ENCODE results near the gene SUMO3.

Gene SUMO3

DNA sequence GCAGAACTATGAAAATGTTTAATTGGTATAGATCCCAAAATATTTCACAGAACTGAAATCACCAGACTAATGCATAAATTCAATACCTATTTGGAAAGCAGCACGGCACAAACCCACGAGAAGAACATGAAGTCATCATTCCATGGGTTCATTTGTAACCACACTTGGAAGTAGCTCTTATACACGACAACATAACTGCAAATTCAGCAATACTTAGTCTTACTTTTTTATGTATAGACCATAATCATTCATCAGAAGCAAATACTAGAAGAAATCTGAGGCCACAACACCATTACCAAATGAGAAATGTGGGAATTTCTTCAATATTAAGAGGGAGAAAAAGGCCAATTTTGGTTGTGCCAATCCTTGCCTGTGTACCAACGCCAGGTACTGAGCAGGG, 12.0 kb downstream of the SUMO3 start:
- H3K4me1 ChIP-seq (ENCODE audit: control insufficient read depth, insufficient read depth, low read length) = peaks cover 5% of the 10 kb centered on the region
- H3K4me3 ChIP-seq (ENCODE audit: low read depth, low read length) = no peak overlapping the region
- no peaks in the 10 kb centered on the region for H3K27me3 ChIP-seq (ENCODE audit: control insufficient read depth, insufficient read depth, low read length)
- no peaks in the 10 kb centered on the region for H3K9me3 ChIP-seq (ENCODE audit: control insufficient read depth, insufficient read depth, low read length)
- peaks cover 10% of the 10 kb centered on the region for H3K36me3 ChIP-seq (ENCODE audit: control insufficient read depth, insufficient read depth, low read length)
- no peak overlapping the region for H3K9ac ChIP-seq (ENCODE audit: low read depth, low read length)

DNA sequence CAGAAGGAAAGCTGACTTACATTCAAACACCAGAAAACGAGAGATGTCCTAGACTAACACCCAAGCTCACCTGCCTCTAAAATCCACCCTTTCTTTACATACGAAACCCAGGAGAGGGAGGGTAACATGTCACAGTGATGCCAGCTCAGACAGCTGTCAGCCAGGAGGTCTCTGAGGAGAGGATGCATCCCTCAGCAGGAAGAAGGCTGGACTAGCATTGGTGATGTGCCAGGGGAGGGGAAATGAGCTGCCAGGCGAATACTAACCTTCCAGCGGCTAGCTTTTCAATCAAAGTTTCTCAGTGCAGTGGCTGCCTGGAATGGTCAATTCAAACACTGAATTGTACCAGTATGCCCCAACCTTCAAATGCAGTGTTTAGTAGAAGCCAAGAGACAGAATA, 12.6 kb downstream of the SUMO3 start:
- Histone ChIP-seq H3K36me3 (ENCODE audit: control insufficient read depth, insufficient read depth, low read length) (peaks cover 7% of the 10 kb centered on the region), H3K4me1 (ENCODE audit: control insufficient read depth, insufficient read depth, low read length) (peaks cover 5% of the 10 kb centered on the region), H3K4me3 (ENCODE audit: low read depth, low read length) (no peak overlapping the region), H3K9ac (ENCODE audit: low read depth, low read length) (no peak overlapping the region), H3K27me3 (ENCODE audit: control insufficient read depth, insufficient read depth, low read length) (no peaks in the 10 kb centered on the region), H3K9me3 (ENCODE audit: control insufficient read depth, insufficient read depth, low read length) (no peaks in the 10 kb centered on the region)

DNA sequence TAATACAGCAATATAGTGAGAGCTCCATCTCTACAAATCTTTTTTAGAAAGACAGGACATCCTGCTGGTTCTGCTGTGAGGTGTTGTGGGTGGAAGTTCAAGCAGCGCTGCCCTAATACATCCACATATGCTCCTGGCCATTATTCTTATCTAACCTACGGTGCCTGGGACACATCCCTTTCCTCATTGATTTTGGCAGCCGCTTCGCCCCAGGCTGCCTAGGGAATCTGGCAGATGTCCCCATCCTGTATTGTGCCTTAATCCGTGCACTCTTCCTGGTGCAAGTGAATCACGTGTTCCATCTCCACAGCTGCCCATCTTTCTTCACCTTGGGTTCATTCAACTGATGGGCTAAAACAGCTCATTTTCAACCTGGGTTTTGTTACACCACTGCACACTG, 13.1 kb downstream of the SUMO3 start:
- Histone ChIP-seq H3K36me3 (ENCODE audit: control insufficient read depth, insufficient read depth, low read length) (peaks cover 7% of the 10 kb centered on the region), H3K4me1 (ENCODE audit: control insufficient read depth, insufficient read depth, low read length) (peaks cover 5% of the 10 kb centered on the region), H3K27me3 (ENCODE audit: control insufficient read depth, insufficient read depth, low read length) (no peaks in the 10 kb centered on the region), H3K4me3 (ENCODE audit: low read depth, low read length) (no peak overlapping the region), H3K9ac (ENCODE audit: low read depth, low read length) (no peak overlapping the region), H3K9me3 (ENCODE audit: control insufficient read depth, insufficient read depth, low read length) (no peaks in the 10 kb centered on the region)

DNA sequence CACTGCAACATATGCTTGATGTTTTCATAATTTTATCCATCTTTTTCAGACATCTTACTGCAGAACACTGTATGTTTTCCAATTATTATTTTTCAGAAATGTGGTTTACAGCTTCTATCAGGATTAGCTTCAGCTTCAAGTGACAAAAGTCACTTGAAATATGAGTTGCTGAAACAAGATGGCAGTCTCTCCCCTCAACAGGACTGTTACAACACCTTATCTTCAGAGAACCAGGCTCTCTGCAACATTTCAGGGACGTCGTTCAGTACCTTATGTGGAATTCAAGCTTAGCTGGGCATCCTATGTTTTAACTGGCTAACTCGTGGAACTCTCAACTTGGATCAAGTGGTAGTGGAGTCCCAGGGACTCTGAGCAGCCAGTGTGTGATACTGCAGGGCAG, 14.2 kb downstream of the SUMO3 start:
- Histone ChIP-seq H3K27me3 (ENCODE audit: control insufficient read depth, insufficient read depth, low read length) (no peaks in the 10 kb centered on the region), H3K4me3 (ENCODE audit: low read depth, low read length) (no peak overlapping the region), H3K4me1 (ENCODE audit: control insufficient read depth, insufficient read depth, low read length) (peaks cover 5% of the 10 kb centered on the region), H3K36me3 (ENCODE audit: control insufficient read depth, insufficient read depth, low read length) (peaks cover 10% of the 10 kb centered on the region), H3K9me3 (ENCODE audit: control insufficient read depth, insufficient read depth, low read length) (no peaks in the 10 kb centered on the region), H3K9ac (ENCODE audit: low read depth, low read length) (no peak overlapping the region)

DNA sequence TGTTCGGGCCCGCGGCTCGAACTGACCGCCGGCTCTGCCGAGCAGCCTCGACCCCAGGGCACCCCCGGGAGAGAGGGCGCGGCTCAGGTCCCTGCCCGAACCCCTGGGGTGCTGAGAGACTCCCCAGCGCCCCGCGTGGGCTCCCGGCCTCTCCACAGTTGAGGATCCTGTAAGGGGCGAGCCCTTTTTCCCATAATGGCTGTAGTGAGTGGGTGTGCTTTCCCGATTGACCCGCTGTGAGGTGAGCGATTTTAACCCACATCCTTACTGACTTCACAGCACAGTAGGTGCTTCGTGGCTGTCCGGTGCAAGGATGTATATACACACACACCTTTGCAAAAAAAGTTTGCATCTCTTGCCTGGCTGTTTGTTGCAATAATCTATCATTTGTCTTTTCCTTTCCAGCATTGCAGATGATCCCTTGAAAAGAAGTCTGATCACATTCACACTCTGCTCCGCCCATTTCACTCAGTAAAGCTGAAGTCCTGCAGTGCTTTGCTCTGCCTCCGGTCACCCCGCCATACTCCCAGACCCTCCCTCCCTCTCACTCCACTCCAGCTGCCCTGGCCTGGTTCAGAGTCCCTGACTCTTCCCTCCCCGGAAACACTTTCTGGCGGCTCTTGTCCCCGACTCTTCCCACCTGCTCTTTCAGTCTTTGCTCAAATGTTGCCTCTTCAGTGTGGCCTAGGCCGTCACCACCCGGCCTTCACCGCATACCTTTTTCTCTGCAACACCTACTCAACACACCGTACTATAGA, 15.3 kb downstream of the SUMO3 start:
- H3K27me3 ChIP-seq (ENCODE audit: control insufficient read depth, insufficient read depth, low read length) = no peaks in the 10 kb centered on the region
- peak overlapping the region; percentile 76 for H3K9ac ChIP-seq (ENCODE audit: low read depth, low read length)
- H3K9me3 ChIP-seq (ENCODE audit: control insufficient read depth, insufficient read depth, low read length) = no peaks in the 10 kb centered on the region
- peak overlapping the region; percentile 63 for H3K4me3 ChIP-seq (ENCODE audit: low read depth, low read length)
- peaks cover 5% of the 10 kb centered on the region for H3K4me1 ChIP-seq (ENCODE audit: control insufficient read depth, insufficient read depth, low read length)
- peaks cover 13% of the 10 kb centered on the region for H3K36me3 ChIP-seq (ENCODE audit: control insufficient read depth, insufficient read depth, low read length)

DNA sequence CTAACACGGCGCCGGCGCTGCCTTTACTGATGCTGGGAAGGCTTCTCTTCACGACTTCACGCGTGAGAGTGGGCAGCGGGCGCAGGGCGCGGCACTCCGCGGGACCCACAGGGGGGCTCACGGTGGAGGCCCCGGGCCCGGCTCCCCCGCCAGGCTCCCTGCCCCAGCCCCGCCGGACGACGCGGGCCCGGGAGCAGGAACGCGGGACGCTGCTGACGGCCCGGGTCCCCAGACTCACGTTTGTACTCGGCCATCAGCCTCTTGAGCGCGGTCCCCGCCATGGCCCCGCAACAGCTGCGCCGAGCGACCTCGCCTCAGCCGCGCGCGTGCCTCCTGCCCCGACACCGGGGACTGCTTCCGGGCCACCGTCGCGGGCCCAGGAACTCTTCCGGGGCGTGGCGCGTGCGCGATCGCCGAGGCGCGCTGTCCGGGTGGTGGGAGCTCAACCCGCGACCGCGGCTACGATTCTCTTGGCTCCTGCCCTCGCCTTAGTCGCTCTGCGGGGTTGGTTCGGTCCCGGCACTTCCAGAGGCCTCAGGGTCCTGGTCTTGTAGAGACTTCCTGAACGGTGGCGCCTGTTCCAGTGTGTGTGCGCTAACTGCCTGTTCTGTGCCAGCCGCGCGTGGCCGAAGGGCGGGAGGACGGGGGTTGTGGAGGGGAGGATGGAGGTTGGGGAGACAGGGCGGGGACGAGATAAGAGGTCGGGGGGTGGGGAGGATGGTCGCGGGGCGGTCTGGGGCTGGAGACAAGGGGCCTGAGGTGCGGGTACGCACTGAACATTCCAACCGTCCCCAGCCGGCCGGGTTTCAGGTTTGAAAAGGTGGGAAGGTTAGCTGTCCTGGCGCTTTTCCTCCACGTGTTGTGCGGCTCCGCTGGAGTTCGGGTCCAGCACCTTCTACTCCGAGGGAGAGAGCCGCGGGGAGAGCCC, 16.1 kb downstream of the SUMO3 start, which contains the start of gene UBE2G2:
TSS of gene UBE2G2 (minus strand) at position 353 of the 928 bp plus-strand sequence. CDS start at position 281, 72 bp downstream.
- Histone ChIP-seq H3K36me3 (ENCODE audit: control insufficient read depth, insufficient read depth, low read length) (peaks cover 8% of the 10 kb centered on the region), H3K4me1 (ENCODE audit: control insufficient read depth, insufficient read depth, low read length) (peaks cover 8% of the 10 kb centered on the region), H3K27me3 (ENCODE audit: control insufficient read depth, insufficient read depth, low read length) (no peaks in the 10 kb centered on the region), H3K4me3 (ENCODE audit: low read depth, low read length) (peak within 1 kb of the TSS; percentile 63), H3K9me3 (ENCODE audit: control insufficient read depth, insufficient read depth, low read length) (no peaks in the 10 kb centered on the region), H3K9ac (ENCODE audit: low read depth, low read length) (peak within 1 kb of the TSS; percentile 76)

DNA sequence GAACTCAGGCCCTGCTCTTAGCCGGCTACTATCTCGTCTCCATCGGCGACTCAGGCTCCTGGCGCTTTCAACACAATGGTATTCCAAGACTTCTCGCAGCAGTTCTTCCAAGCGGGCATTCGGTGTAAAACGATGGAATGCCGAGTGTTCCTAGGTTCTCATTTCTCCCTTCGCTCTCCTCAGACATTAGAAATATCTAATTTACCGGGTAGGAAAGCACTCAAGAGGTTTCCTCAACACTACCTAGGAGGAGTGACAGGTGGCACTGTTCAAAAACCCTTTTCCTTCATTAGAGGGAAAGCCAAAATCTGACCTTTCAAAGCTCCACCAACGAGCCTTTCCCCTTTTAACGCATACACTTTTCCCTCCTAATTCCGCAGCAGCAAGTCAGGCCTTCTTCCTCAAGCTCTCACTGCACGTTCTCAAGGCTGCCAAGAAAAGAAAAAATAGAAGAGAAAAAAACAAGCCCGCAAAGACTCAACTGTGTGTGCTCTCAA, 16.8 kb downstream of the SUMO3 start:
- peak overlapping the region; percentile 63 for H3K4me3 ChIP-seq (ENCODE audit: low read depth, low read length)
- H3K9me3 ChIP-seq (ENCODE audit: control insufficient read depth, insufficient read depth, low read length) = no peaks in the 10 kb centered on the region
- H3K4me1 ChIP-seq (ENCODE audit: control insufficient read depth, insufficient read depth, low read length) = peaks cover 8% of the 10 kb centered on the region
- peaks cover 6% of the 10 kb centered on the region for H3K36me3 ChIP-seq (ENCODE audit: control insufficient read depth, insufficient read depth, low read length)
- H3K27me3 ChIP-seq (ENCODE audit: control insufficient read depth, insufficient read depth, low read length) = no peaks in the 10 kb centered on the region
- H3K9ac ChIP-seq (ENCODE audit: low read depth, low read length) = peak overlapping the region; percentile 42

DNA sequence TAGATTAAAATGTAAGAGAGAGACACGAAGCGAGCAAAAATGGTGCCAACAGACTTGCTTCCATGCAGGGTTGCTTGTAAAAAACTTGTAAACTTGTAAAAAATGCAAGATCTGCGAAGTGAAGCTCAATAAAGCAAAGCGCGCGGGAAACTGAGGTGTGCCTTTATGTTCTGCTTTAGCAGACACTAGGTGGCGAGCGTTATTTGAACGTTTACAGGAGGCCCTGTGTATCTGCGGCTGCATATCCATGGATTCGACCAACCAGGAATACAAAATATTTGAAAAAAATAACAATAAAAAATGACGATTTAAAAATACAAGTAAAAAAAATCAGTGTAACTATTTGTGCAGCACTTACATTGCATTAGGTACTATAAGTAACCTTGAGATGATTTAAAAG, 17.8 kb downstream of the SUMO3 start:
- Histone ChIP-seq H3K36me3 (ENCODE audit: control insufficient read depth, insufficient read depth, low read length) (peaks cover 6% of the 10 kb centered on the region), H3K9ac (ENCODE audit: low read depth, low read length) (no peak overlapping the region), H3K4me3 (ENCODE audit: low read depth, low read length) (peak overlapping the region; percentile 63)

DNA sequence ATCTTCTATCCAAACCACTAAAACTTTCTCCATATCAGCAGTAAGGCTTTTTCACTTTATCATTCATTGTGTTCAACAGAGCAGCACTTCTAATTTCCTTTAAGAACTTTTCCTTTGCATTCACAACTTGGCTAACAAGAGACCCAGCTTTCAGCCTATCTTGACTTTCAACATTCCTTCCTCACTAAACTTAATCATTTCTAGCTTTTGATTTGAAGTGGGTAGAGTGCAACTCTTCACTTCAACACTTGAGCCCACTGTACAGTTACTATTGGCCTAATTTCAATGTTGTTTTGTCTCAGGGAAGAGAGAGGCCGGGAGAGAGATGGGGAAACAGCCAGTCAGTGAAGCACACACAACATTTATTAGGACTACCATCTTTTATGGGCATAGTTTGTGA, 18.2 kb downstream of the SUMO3 start:
- Histone ChIP-seq H3K4me3 (ENCODE audit: low read depth, low read length) (no peak overlapping the region), H3K36me3 (ENCODE audit: control insufficient read depth, insufficient read depth, low read length) (peaks cover 6% of the 10 kb centered on the region), H3K4me1 (ENCODE audit: control insufficient read depth, insufficient read depth, low read length) (peaks cover 8% of the 10 kb centered on the region), H3K9me3 (ENCODE audit: control insufficient read depth, insufficient read depth, low read length) (no peaks in the 10 kb centered on the region), H3K27me3 (ENCODE audit: control insufficient read depth, insufficient read depth, low read length) (no peaks in the 10 kb centered on the region), H3K9ac (ENCODE audit: low read depth, low read length) (no peak overlapping the region)

More for the DNA sequence above, 17.8 kb downstream of the SUMO3 start:
- H3K27me3 ChIP-seq (ENCODE audit: control insufficient read depth, insufficient read depth, low read length) = no peaks in the 10 kb centered on the region
- peaks cover 8% of the 10 kb centered on the region for H3K4me1 ChIP-seq (ENCODE audit: control insufficient read depth, insufficient read depth, low read length)
- H3K9me3 ChIP-seq (ENCODE audit: control insufficient read depth, insufficient read depth, low read length) = no peaks in the 10 kb centered on the region

DNA sequence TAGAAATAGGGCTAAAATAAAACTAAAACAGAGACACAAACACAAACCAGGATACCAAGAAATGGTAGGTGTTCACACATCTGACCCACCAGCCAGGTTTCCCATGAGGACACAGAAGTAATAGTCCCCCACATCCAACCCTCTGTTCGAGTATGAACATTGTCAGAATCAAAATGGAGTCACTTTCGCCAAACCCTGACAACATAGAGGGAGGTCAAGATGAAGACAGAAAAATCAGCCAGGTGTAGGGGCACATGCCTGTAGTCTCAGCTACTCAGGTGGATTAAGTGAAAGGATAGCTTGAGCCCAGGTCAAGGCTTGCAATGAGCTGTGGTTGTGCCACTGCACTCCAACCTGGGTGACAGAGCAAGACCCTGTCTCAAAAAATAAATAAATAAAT, 20.1 kb downstream of the SUMO3 start:
- Histone ChIP-seq H3K27me3 (ENCODE audit: control insufficient read depth, insufficient read depth, low read length) (no peaks in the 10 kb centered on the region), H3K4me3 (ENCODE audit: low read depth, low read length) (no peak overlapping the region), H3K36me3 (ENCODE audit: control insufficient read depth, insufficient read depth, low read length) (peaks cover 6% of the 10 kb centered on the region), H3K9me3 (ENCODE audit: control insufficient read depth, insufficient read depth, low read length) (no peaks in the 10 kb centered on the region), H3K9ac (ENCODE audit: low read depth, low read length) (no peak overlapping the region), H3K4me1 (ENCODE audit: control insufficient read depth, insufficient read depth, low read length) (peaks cover 5% of the 10 kb centered on the region)

DNA sequence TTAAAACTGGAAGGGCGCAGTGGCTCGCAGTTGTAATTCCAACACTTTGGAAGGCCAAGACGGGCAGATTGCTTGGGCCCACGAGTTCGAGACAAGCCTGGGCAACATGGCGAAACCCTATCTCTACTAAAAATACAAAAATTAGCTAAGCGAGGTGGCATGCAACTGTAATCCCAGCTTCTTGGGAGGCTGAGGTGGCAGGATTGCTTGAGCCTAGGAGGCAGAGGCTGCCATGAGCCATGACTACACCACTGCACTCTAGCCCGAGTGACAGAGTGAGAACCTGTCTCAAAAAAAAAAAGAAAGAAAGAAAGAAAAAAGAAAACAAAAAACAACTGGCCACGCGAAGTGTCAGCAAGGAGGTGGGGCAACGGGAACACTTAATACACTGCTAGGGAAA, 22.5 kb downstream of the SUMO3 start:
- Histone ChIP-seq H3K36me3 (ENCODE audit: control insufficient read depth, insufficient read depth, low read length) (peaks cover 11% of the 10 kb centered on the region), H3K9me3 (ENCODE audit: control insufficient read depth, insufficient read depth, low read length) (no peaks in the 10 kb centered on the region), H3K27me3 (ENCODE audit: control insufficient read depth, insufficient read depth, low read length) (no peaks in the 10 kb centered on the region), H3K4me3 (ENCODE audit: low read depth, low read length) (no peak overlapping the region), H3K9ac (ENCODE audit: low read depth, low read length) (no peak overlapping the region), H3K4me1 (ENCODE audit: control insufficient read depth, insufficient read depth, low read length) (peaks cover 3% of the 10 kb centered on the region)

All from iPS-15b (cell line).